GM10847 (cell line): Measurements from ENCODE around the gene CCDC30.

Source experiments
- POLR2A ChIP-seq: IDR thresholded peaks from 2 replicates; pipeline ENCODE4 v1.6.1; 2011; ENCODE audit not compliant: insufficient read length; ENCODE audit errors: extremely low read depth

CCDC30 gene

DNA sequence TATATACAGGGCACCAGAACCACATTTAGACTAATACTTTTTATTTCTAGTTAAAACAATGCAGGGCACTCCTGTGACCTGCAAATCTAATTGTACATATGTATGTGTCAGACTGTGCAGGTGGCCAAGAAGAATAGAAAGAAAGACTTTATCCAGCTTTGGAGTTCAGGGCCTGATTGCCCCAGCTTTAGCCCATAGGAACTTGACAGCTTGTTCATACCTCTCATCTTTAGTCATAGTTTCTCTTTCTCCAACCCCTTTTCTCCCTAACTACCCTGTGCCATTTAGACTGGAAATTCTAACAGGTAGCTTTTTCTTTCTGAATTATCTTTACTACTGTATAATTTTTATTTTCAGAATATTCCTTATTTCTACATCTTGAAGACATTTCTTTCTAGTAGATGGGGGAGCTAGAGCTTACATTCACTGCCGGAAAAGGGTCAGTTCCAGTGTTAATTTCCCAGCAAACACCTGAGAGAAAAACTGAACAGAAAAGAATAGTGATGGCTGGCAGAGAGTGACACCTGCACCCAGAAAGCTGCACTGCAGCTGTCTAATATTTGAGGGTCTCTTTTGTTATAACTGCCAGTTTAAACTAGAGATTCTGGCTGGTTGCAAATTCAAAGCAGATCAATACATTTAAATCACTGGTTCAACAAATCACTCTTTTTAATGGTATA is 227.5 kb downstream of the CCDC30 start:
- TF ChIP-seq POLR2A, result no peak

DNA sequence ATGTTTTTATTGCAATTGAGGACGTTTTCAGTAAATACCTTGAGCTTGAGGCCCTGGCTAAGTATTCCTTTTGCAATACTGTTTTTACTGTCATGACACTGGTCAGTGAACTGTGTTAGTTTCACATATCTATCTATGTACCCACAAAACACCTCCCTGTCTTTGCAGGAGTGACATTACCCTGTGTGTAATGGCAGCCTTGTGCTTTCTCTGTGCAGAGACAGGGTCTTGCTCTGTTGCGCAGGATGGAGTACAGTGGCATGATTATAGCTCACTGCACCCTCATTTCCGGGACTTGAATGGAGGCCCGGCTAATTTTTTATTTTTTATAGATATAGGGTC is 228.0 kb downstream of the CCDC30 start:
- TF ChIP-seq POLR2A, result no peak

DNA sequence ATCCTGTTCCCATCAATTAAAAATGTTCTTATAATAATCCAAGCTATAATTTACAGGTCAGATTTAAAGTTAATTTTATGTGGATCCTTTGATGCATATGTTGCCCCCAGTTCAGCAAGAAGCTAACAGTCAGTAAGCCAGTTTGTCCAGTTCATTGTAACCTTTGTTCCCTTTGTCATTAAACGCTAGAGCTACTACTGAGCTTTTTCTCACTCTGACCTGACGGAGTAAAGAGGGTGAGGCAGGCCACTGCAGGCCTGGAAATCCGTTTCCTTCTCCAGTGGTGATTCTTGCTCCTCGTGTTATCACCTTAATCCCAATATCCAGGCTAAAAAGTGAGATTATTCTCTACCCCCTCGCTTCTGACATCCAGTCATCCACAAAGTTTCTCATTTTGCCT is 229.4 kb downstream of the CCDC30 start:
- TF ChIP-seq POLR2A, result no peak

DNA sequence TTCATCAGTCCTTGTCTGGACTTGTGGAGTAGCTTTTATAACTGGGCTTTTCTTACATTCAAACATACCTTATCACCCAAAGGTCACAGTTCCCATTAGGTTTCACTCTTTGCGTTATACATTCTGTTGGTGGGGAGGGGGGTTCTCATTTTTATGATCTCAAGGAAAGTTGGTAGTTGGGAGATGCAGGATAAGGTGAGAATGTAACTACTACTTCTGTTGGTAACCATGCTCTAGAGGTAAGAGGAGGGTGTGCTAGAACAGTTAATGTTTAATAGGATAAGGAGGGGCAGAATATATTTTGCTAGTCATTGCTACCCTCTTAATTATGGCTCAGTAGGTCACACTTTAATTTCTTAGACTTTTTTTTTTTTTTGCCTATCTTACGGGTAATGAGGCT is 229.8 kb downstream of the CCDC30 start:
- no peak for TF ChIP-seq POLR2A

DNA sequence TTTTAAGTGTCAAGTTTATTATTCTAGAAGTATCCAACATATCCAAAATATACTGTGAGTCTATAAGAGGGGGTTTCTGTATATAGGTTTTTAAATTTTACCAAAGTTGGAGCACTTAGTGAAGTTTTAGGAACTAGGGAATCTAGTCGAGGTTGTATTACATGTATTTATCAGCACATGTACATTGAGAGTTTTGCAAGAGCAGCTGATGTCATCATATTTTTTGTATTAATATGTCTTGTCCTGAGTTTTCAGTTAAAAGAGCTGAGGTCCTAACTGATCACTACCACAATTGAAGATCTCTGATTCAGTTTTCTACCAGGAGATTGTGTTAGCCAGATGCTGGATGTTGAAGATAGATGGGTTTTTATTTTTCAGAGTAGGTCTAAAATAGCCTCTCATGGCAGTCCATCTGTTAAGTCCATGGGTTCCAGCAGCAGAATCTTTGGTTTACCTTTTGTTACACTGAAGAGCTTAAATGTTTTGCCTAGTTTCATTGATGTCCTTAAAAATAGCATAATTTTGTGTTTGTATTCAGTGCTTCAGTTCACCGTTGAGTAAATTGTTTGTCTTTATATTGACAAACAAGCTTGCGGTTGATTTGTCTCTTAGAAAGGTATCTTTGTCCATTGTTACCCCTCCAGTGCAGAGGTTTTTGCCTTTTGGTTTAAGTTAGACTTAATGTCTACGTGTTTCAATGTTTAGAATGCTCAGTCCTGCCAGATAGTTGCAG is 235.2 kb downstream of the CCDC30 start:
- no peak for TF ChIP-seq POLR2A

DNA sequence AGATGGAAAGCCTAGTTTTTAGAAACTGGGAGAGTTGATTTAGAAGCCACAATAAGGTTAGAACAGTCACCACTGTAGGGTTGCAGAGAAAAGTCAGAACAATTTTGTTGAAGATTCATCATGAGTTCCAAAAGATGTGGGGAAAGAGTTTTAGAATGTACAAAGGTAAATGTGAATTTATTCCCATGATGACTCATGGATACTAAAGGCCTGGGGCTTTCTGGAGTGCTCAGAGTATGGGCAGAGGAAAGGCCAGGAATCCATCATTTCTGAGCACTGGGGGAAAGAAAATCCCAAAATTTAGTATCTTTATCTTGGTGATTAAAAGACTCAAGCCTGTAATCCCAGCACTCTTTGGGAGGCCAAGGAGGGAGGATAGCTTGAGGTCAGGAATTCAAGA is 236.9 kb downstream of the CCDC30 start:
- TF ChIP-seq POLR2A, result no peak

DNA sequence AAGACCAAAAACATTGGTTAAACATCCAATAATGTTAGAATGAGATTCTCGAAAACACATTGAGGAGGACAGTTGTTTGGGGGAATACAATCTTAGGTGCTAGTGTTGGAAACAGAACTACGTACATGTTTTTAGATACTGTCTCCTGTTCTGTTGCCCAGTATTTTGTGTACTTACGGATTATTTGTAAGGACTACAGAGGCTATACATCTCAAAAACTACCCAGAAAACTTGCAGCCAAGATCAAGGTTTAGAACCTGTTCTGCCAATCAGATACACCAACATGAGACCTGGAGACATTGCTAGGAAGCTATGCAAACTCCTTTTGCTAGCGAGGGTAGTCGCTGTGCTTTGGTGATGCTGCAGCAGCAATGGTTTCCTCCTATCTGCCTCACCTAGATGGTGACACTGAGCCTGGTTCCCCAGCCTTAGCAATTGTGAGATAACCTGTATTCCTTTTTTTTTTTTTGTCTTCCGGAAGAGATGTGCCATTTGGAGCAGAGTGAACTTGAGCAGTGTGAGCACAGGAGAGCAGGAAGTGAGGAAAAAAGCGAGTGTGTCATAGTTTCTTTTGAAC is 240.9 kb downstream of the CCDC30 start:
- no peak for TF ChIP-seq POLR2A
